KMS-11 (cell line): Measurements from ENCODE around the gene FSIP1.

Source experiments
- H2AFZ ChIP-seq: fragments of 200-600 bp; sonication (generic); 2 replicates; pipeline ENCODE4 v1.6.1; 2016; ENCODE audit warnings: antibody characterized with exemption, mixed run types, low read depth
- H3K27ac ChIP-seq: fragments of 200-600 bp; sonication (generic); 2 replicates; pipeline ENCODE4 v1.6.1; 2016; ENCODE audit warnings: mild to moderate bottlenecking, mixed run types
- H3K27me3 ChIP-seq: fragments of 200-600 bp; sonication (generic); 2 replicates; pipeline ENCODE4 v1.6.1; 2017; ENCODE audit warnings: mild to moderate bottlenecking, low read depth, mixed run types, moderate library complexity; ENCODE audit not compliant: insufficient read depth
- H3K36me3 ChIP-seq: fragments of 200-600 bp; sonication (generic); 2 replicates; pipeline ENCODE4 v1.6.1; 2017; ENCODE audit warnings: mild to moderate bottlenecking, mixed run types; ENCODE audit not compliant: insufficient read depth
- H3K4me1 ChIP-seq: fragments of 200-600 bp; sonication (generic); 2 replicates; pipeline ENCODE4 v1.6.1; 2016; ENCODE audit warnings: mild to moderate bottlenecking, low read depth, mixed run types; ENCODE audit not compliant: poor library complexity, severe bottlenecking
- H3K4me2 ChIP-seq: fragments of 200-600 bp; sonication (generic); 2 replicates; pipeline ENCODE4 v1.7.0; 2016; ENCODE audit warnings: mild to moderate bottlenecking, mixed run types
- H3K4me3 ChIP-seq: fragments of 200-600 bp; sonication (generic); IDR thresholded peaks from 2 replicates; pipeline ENCODE4 v1.6.1; 2017; ENCODE audit warnings: low read depth, low read length, mixed read lengths; ENCODE audit not compliant: insufficient read depth
- H3K79me2 ChIP-seq: fragments of 200-600 bp; sonication (generic); 2 replicates; pipeline ENCODE4 v1.6.1; 2016; ENCODE audit warnings: low read depth, mixed run types; ENCODE audit not compliant: insufficient read depth
- H3K9ac ChIP-seq: fragments of 200-600 bp; sonication (generic); 2 replicates; pipeline ENCODE4 v1.6.1; 2016; ENCODE audit warnings: mild to moderate bottlenecking, mixed run types
- H4K20me1 ChIP-seq: fragments of 200-600 bp; sonication (generic); 2 replicates; pipeline ENCODE4 v1.6.1; 2016; ENCODE audit warnings: mild to moderate bottlenecking, mixed run types; ENCODE audit not compliant: insufficient read depth
- TF ChIP-seq, protein P1 (sequence below): fragments of 200-600 bp; sonication (generic); conservative IDR thresholded peaks from 2 replicates; pipeline ENCODE4 v1.6.1; 2017; ENCODE audit warnings: low read depth, mild to moderate bottlenecking, antibody characterized with exemption, low read length, moderate library complexity, mixed read lengths

FSIP1 gene

DNA sequence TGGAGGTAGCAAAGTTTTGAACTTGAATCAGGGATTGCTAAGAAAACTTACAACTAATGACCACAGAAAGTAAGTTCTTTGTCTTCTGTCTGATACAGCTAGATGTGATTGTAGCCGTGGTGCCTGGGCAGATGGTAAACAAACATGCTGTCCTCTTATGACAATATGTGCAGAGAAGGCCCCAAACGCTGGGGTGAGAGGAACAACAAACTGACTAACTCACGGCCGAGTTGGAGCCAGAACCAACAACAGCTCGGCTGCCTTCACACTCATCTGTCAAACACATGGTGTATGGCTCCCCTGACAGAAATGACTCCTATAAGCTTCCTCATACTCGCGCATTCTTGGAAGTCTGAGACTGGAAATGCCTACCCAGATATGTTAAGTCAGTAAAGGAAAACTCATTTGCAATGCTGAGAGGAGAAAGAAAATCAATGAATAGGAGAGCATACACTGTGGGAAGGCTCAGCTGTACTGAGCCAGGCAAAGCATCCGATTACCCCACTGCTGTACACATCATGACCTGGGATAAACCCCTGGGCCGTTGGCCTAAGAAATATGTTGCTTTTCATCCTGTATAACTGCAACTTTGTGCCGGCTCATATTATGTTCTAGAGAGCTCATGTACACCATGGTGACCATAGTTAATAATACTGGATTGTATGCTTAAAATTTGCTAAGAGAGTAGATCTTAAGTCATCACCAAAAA lies 196.1 kb downstream of the FSIP1 start:
- Histone ChIP-seq H3K9ac (no peak overlapping the region), H3K79me2 (no peaks in the 10 kb centered on the region), H3K4me3 (no peak overlapping the region), H3K36me3 (no peaks in the 10 kb centered on the region), H2AFZ (no peak overlapping the region), H3K4me2 (no peak overlapping the region), H3K4me1 (no peaks in the 10 kb centered on the region), H4K20me1 (no peaks in the 10 kb centered on the region), H3K27ac (no peak overlapping the region), H3K27me3 (0 out of 2 replicates have a peak, but pooled peaks cover under 1% of the 10 kb centered on the region)
- TF ChIP-seq, protein P1, sequence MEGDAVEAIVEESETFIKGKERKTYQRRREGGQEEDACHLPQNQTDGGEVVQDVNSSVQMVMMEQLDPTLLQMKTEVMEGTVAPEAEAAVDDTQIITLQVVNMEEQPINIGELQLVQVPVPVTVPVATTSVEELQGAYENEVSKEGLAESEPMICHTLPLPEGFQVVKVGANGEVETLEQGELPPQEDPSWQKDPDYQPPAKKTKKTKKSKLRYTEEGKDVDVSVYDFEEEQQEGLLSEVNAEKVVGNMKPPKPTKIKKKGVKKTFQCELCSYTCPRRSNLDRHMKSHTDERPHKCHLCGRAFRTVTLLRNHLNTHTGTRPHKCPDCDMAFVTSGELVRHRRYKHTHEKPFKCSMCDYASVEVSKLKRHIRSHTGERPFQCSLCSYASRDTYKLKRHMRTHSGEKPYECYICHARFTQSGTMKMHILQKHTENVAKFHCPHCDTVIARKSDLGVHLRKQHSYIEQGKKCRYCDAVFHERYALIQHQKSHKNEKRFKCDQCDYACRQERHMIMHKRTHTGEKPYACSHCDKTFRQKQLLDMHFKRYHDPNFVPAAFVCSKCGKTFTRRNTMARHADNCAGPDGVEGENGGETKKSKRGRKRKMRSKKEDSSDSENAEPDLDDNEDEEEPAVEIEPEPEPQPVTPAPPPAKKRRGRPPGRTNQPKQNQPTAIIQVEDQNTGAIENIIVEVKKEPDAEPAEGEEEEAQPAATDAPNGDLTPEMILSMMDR: no peak

DNA sequence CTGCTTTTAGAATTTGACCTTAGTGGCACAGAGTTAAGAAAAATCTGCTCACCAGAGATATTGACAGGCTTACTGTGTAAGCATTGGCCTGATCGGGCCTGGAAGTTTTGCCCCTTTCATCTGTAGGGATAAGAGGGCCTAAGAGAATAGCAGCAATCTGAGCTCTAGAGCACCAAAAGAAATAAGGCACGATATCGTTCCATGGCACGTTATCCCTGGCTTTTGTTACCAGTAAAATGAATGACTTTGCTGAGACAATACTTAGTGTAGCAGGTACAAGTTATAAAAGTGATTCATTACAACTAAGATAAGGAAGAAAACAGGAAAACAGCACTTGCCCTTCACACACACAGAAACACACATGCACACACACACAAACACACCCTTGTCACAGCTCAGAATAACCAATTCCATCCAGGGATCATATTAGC lies 196.8 kb downstream of the FSIP1 start:
- H4K20me1 ChIP-seq: no peaks in the 10 kb centered on the region
- peaks cover 5% of the 10 kb centered on the region; the same call in 1 of the 2 replicates for H3K27me3 ChIP-seq
- TF ChIP-seq, protein P1: no peak
- H3K36me3 ChIP-seq: no peaks in the 10 kb centered on the region
- no peaks in the 10 kb centered on the region for H3K79me2 ChIP-seq
- no peaks in the 10 kb centered on the region for H3K4me1 ChIP-seq
- H3K9ac ChIP-seq: no peak overlapping the region
- H2AFZ ChIP-seq: no peak overlapping the region
- no peak overlapping the region for H3K4me3 ChIP-seq
- H3K4me2 ChIP-seq: no peak overlapping the region
- H3K27ac ChIP-seq: no peak overlapping the region

DNA sequence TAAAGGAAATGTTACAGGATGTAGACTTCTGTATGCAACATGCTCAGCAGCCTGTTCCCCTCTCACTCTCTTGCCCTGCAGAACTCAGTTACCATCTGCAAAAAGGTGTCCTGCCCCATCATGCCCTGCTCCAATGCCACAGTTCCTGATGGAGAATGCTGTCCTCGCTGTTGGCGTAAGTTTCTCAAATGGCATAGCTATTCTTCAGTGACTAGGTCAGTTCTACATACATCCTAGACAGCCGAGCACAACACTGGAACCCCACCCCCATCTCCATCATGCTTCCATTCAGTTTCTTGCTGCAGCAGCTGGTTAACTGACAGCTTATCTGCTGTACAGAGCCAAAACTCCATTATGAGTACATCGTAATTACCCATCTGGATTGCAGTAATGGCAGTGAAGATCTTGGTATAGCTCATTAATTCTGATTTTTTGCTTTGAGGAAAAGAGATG lies 197.2 kb downstream of the FSIP1 start:
- Histone ChIP-seq H3K9ac (no peak overlapping the region), H2AFZ (no peak overlapping the region), H3K4me2 (no peak overlapping the region), H3K27ac (no peak overlapping the region), H3K4me3 (no peak overlapping the region), H3K4me1 (no peaks in the 10 kb centered on the region), H3K36me3 (no peaks in the 10 kb centered on the region), H3K27me3 (peaks cover 10% of the 10 kb centered on the region), H4K20me1 (no peaks in the 10 kb centered on the region), H3K79me2 (no peaks in the 10 kb centered on the region)
- TF ChIP-seq, protein P1: no peak

DNA sequence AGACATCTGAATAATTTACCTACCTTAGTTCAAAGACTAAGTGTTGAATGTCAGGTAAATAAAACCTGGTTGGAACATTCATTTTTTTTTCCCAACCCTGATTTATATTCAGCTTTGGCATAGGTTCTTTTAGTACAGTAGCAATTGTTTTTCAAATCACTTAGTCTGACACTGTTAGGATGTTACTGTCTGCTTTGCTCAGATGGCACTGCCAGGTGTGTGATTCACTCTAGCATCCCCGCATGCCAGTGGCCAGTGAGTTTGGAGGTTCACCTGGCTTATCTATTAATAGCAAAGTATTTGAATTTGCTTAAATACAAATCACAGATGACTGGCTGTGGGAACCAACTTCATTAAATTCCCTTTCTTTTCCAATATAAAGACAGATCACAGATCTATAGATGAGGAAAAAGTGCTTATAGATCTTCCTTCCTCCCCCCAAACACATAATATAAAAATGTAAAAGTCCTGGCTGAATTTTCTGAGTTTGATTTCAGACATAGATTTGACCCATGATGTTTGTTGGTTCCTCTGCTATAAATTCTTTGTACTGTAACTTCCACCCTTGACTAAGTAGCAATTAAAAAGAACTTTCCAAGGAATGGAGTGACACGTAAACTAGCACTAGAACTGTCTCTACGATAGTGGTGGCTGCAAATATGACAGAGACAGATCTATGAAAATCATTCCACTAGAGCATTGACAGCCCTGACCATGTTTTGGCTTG lies 197.8 kb downstream of the FSIP1 start:
- H3K9ac ChIP-seq: no peak overlapping the region
- no peak overlapping the region for H3K4me3 ChIP-seq
- no peak overlapping the region for H3K4me2 ChIP-seq
- H4K20me1 ChIP-seq: no peaks in the 10 kb centered on the region
- H3K79me2 ChIP-seq: no peaks in the 10 kb centered on the region
- H3K27me3 ChIP-seq: peaks cover 11% of the 10 kb centered on the region
- H3K36me3 ChIP-seq: no peaks in the 10 kb centered on the region
- no peaks in the 10 kb centered on the region for H3K4me1 ChIP-seq
- no peak overlapping the region for H3K27ac ChIP-seq
- TF ChIP-seq, protein P1: no peak
- no peak overlapping the region for H2AFZ ChIP-seq
